ENCODE data around the gene NFRKB.

NFRKB gene

DNA sequence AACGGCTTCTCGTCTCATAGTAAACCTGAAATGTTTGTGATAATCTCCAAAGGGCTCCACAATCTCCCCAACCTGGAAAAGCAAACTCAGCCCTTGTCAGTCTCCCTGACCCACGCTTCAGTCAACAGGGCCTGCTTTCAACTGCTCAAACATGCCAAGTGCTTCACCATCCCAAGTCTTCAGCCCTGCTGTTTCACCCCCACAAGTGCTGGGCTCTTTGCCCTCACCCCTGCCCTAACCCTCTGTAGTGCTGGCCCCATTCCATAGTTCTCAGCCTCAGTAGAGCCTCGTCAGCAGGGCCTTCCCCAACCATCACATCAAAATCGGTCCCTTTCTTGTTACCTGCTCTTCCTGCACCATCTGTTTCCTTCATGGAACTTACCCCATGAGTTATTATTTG, 43.4 kb upstream of the NFRKB start:
- Histone ChIP-seq H3K79me2 (ENCODE audit: insufficient read depth, low read depth) (no peaks in the 10 kb centered on the region), H3K4me3 (IDR thresholded peaks at IDR 0.05; ENCODE audit: insufficient read depth, low read depth, low read length) (no peak overlapping the region), H4K20me1 (ENCODE audit: insufficient read depth) (no peaks in the 10 kb centered on the region), H2AFZ (ENCODE audit: low read depth) (no peak overlapping the region), H3K36me3 (ENCODE audit: insufficient read depth) (no peaks in the 10 kb centered on the region), H3K4me1 (ENCODE audit: low read depth, poor library complexity, severe bottlenecking) (no peaks in the 10 kb centered on the region), H3K27me3 (ENCODE audit: insufficient read depth, low read depth) (no peaks in the 10 kb centered on the region), H3K9ac (no peak overlapping the region), H3K4me2 (no peak overlapping the region), H3K27ac (no peak overlapping the region)
- TF ChIP-seq CTCF (conservative IDR thresholded peaks at IDR 0.05; ENCODE audit: low read depth, low read length), result no peak

- TF ChIP-seq CTCF (conservative IDR thresholded peaks at IDR 0.05; ENCODE audit: low read depth, low read length), result no peak
- no peak overlapping the region for H3K4me2 ChIP-seq
- H3K4me1 ChIP-seq (ENCODE audit: low read depth, poor library complexity, severe bottlenecking), result no peaks in the 10 kb centered on the region
- no peak overlapping the region for H3K27ac ChIP-seq
- H4K20me1 ChIP-seq (ENCODE audit: insufficient read depth), result no peaks in the 10 kb centered on the region
- no peak overlapping the region for H3K9ac ChIP-seq
- no peaks in the 10 kb centered on the region for H3K27me3 ChIP-seq (ENCODE audit: insufficient read depth, low read depth)
- no peak overlapping the region for H2AFZ ChIP-seq (ENCODE audit: low read depth)
- no peaks in the 10 kb centered on the region for H3K36me3 ChIP-seq (ENCODE audit: insufficient read depth)
- no peak overlapping the region for H3K4me3 ChIP-seq (IDR thresholded peaks at IDR 0.05; ENCODE audit: insufficient read depth, low read depth, low read length)
- H3K79me2 ChIP-seq (ENCODE audit: insufficient read depth, low read depth), result no peaks in the 10 kb centered on the region
These were observed 42.3 kb upstream of the NFRKB start for GRCh38 chr11:129937592-129938238.

DNA sequence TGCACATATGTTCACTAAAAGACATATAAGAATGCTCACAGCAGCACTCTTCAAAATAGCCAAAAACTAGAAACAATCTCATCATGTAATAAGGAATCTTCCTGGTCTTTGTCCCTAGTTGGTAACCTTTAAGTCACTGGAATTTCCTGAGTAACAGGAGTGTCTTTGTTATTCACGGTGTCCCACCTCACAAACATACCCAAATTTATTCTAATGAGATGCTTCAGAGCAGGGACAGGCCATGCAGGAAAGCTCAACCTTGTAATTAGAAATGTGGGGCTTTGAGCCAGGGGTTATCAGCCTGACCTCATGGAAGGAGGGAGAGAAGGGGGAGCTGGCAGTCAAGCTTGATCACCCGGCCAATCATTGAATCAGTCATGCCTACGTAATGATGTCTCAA, 40.3 kb upstream of the NFRKB start:
- no peak overlapping the region for H2AFZ ChIP-seq (ENCODE audit: low read depth)
- TF ChIP-seq CTCF (conservative IDR thresholded peaks at IDR 0.05; ENCODE audit: low read depth, low read length), result no peak
- no peaks in the 10 kb centered on the region for H3K27me3 ChIP-seq (ENCODE audit: insufficient read depth, low read depth)
- H3K36me3 ChIP-seq (ENCODE audit: insufficient read depth), result no peaks in the 10 kb centered on the region
- H3K27ac ChIP-seq, result no peak overlapping the region
- H4K20me1 ChIP-seq (ENCODE audit: insufficient read depth), result no peaks in the 10 kb centered on the region
- H3K4me3 ChIP-seq (IDR thresholded peaks at IDR 0.05; ENCODE audit: insufficient read depth, low read depth, low read length), result no peak overlapping the region
- no peaks in the 10 kb centered on the region for H3K79me2 ChIP-seq (ENCODE audit: insufficient read depth, low read depth)
- H3K4me2 ChIP-seq, result no peak overlapping the region
- H3K9ac ChIP-seq, result no peak overlapping the region
- H3K4me1 ChIP-seq (ENCODE audit: low read depth, poor library complexity, severe bottlenecking), result no peaks in the 10 kb centered on the region

DNA sequence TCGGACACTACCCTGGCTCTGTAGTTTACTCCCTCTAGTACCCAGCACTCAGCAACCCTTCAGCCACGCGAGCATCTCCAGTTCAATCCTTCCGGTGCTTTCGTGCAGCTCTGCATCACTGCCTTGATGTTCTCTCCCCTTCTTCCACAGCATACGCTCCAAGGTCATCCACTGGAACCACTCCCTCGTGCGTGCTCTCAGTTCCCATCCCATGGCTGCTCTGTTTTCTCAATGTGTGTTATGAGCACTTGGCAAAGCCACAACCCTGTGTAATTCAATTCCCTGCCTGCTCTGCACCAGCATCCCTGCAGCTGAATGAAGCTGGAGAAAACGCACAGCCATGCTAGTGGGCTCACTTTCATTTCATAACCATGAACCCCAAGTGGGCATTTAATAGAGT, 38.5 kb upstream of the NFRKB start:
- Histone ChIP-seq H2AFZ (ENCODE audit: low read depth) (no peak overlapping the region), H3K27me3 (ENCODE audit: insufficient read depth, low read depth) (no peaks in the 10 kb centered on the region), H4K20me1 (ENCODE audit: insufficient read depth) (no peaks in the 10 kb centered on the region), H3K27ac (no peak overlapping the region), H3K36me3 (ENCODE audit: insufficient read depth) (no peaks in the 10 kb centered on the region), H3K4me2 (no peak overlapping the region), H3K4me1 (ENCODE audit: low read depth, poor library complexity, severe bottlenecking) (no peaks in the 10 kb centered on the region), H3K9ac (no peak overlapping the region), H3K79me2 (ENCODE audit: insufficient read depth, low read depth) (no peaks in the 10 kb centered on the region), H3K4me3 (IDR thresholded peaks at IDR 0.05; ENCODE audit: insufficient read depth, low read depth, low read length) (no peak overlapping the region)
- no peak for TF ChIP-seq CTCF (conservative IDR thresholded peaks at IDR 0.05; ENCODE audit: low read depth, low read length)
